ENCODE data around the gene FZD10.

FZD10 gene

GRCh38 chr12:130183585-130184370, 21.5 kb downstream of the FZD10 start:
- DNase-seq: no peak

GRCh38 chr12:130184404-130185090, 22.3 kb downstream of the FZD10 start:
- no peak for DNase-seq

GRCh38 chr12:130185455-130186391, 23.5 kb downstream of the FZD10 start:
- DNase-seq: no peak

GRCh38 chr12:130186651-130187268, 24.5 kb downstream of the FZD10 start:
- DNase-seq: no peak

- DNase-seq: no peak
Observed at GRCh38 chr12:130192642-130193345, 30.5 kb downstream of the FZD10 start.

GRCh38 chr12:130194154-130194553, 31.9 kb downstream of the FZD10 start:
- DNase-seq: no peak

GRCh38 chr12:130195369-130195768, 33.1 kb downstream of the FZD10 start:
- DNase-seq: no peak

GRCh38 chr12:130195776-130196175, 33.5 kb downstream of the FZD10 start:
- no peak for DNase-seq

- DNase-seq: no peak
Observed at GRCh38 chr12:130196827-130197226, 34.6 kb downstream of the FZD10 start.

GRCh38 chr12:130198026-130198662, 35.9 kb downstream of the FZD10 start:
- no peak for DNase-seq

- no peak for DNase-seq
Observed at GRCh38 chr12:130198663-130199060, 36.4 kb downstream of the FZD10 start.

- no peak for DNase-seq
Observed at GRCh38 chr12:130199581-130200390, 37.5 kb downstream of the FZD10 start.

GRCh38 chr12:130200445-130200844, 38.2 kb downstream of the FZD10 start:
- no peak for DNase-seq

GRCh38 chr12:130201037-130201436, 38.8 kb downstream of the FZD10 start:
- no peak for DNase-seq

GRCh38 chr12:130202201-130202600, 39.9 kb downstream of the FZD10 start:
- DNase-seq: no peak

GRCh38 chr12:130203151-130203550, 40.9 kb downstream of the FZD10 start:
- no peak for DNase-seq

GRCh38 chr12:130204541-130204953, 42.3 kb downstream of the FZD10 start:
- no peak for DNase-seq

- no peak for DNase-seq
Observed at GRCh38 chr12:130205495-130205894, 43.2 kb downstream of the FZD10 start.

GRCh38 chr12:130212384-130212989, 50.2 kb downstream of the FZD10 start:
- DNase-seq: no peak

- DNase-seq: no peak
Observed at GRCh38 chr12:130213249-130213648, 51.0 kb downstream of the FZD10 start.
